Spleen (tissue), 11 donors: ENCODE data around the gene EGFR. TPM values are rescaled to one million over a fixed set of nuclear protein-coding genes. Genes with fewer than 3 reads are reported as not detected.

Experiments
- DNase-seq: peaks from one replicate; pipeline ENCODE4 v3.0.0-alpha.2; 2020
- H3K27ac ChIP-seq, 8 donors: fragments of 200-600 bp; sonication (generic) in 7 of 8; 1 replicate in 4 of 8; 2 replicates in 4 of 8; pipeline versions ENCODE4 v1.5.0 to v1.8.0; 2016 to 2021; ENCODE audit warnings: inconsistent platforms in 4 of 8, mild to moderate bottlenecking in 4 of 8, moderate library complexity in 1 of 8
- H3K27me3 ChIP-seq, 7 donors: fragments of 200-600 bp; sonication (generic) in 6 of 7; replicated peaks in 1 of 7; 1 replicate in 4 of 7; 2 replicates in 3 of 7; pipeline versions ENCODE4 v1.5.0 to v1.8.0; 2016 to 2021; ENCODE audit warnings: inconsistent platforms in 3 of 7, mild to moderate bottlenecking in 1 of 7
- H3K36me3 ChIP-seq, 6 donors: fragments of 200-600 bp; sonication (generic) in 5 of 6; 1 replicate in 4 of 6; 2 replicates in 2 of 6; pipeline versions ENCODE4 v1.5.0 to v1.8.0; 2016 to 2021; ENCODE audit warnings: inconsistent platforms in 2 of 6
- H3K4me1 ChIP-seq, 6 donors: fragments of 200-600 bp; sonication (generic) in 5 of 6; 1 replicate in 3 of 6; 2 replicates in 3 of 6; pipeline versions ENCODE4 v1.5.0 to v1.8.0; 2016 to 2021; ENCODE audit warnings: inconsistent platforms in 3 of 6
- H3K4me3 ChIP-seq, 8 donors: fragments of 200-600 bp; sonication (generic) in 7 of 8; 1 replicate in 4 of 8; 2 replicates in 4 of 8; pipeline versions ENCODE4 v1.5.0 to v1.8.0; 2016 to 2021; ENCODE audit warnings: inconsistent platforms in 4 of 8, mild to moderate bottlenecking in 4 of 8, moderate library complexity in 2 of 8
- H3K9me3 ChIP-seq, 8 donors: fragments of 200-600 bp; sonication (generic) in 7 of 8; 1 replicate in 4 of 8; 2 replicates in 4 of 8; pipeline versions ENCODE4 v1.5.0 to v1.8.0; 2016 to 2021; ENCODE audit warnings: inconsistent platforms in 4 of 8
- POLR2A ChIP-seq, 3 donors: fragments of 450-650 bp; IDR thresholded peaks; one replicate each; pipeline ENCODE4 v1.5.1; 2017; ENCODE audit warnings: antibody characterized with exemption in 3 of 3, mild to moderate bottlenecking in 1 of 3
- POLR2AphosphoS5 ChIP-seq, 3 donors: sonication (generic); formaldehyde crosslinking; IDR thresholded peaks; one replicate each; pipeline ENCODE4 v1.5.1; 2017; ENCODE audit warnings: antibody characterized with exemption in 3 of 3
- WGBS, 5 donors: extraction: QIAGEN DNeasy Blood & Tissue Kit in 3 of 5; methylation state at CpG; one replicate each; pipeline versions ENCODE4 v1.1.5 to v1.1.7; 2013 to 2018; 5-methylcytosine and 5-hydroxymethylcytosine counted together
- intact Hi-C: fragments of 100-400 bp; cut with DNase I; formaldehyde crosslinking; loops from one replicate; pipeline ENCODE4 v1.15.0; 2023; ENCODE audit warnings: low total_unique reads
- polyA plus RNA-seq, 3 donors: library from polyadenylated mRNA; stranded (reverse); fragments of 200-250 nt; gene quantifications; one replicate each; pipeline ENCODE4 v1.2.1, GENCODE V29; 2013
- total RNA-seq, 7 donors: library from RNA; depleted of rRNA in 3 of 7; stranded (reverse); fragments of >200 nt in 3 of 7; fragmentation: NEBNext Ultra II Directional in 4 of 7; extraction: Animal tissue kit (Norgen Biotek cat#: 25700) in 4 of 7; gene quantifications; one replicate each; pipeline versions ENCODE4 v1.1.0 to v1.2.1, GENCODE V29; 2016 to 2021
- TF ChIP-seq, protein P1 (sequence below), 11 experiments: fragments of 200-600 bp in 7 of 11; fragments of 450-650 bp in 4 of 11; sonication (generic) in 4 of 11; IDR thresholded peaks in 8 of 11; conservative IDR thresholded peaks in 3 of 11; 1 replicate in 7 of 11; 2 replicates in 4 of 11; pipeline versions ENCODE4 v1.4.0 to v1.8.0; 2016 to 2021; ENCODE audit warnings: antibody characterized with exemption in 11 of 11, inconsistent platforms in 4 of 11, mild to moderate bottlenecking in 1 of 11
- donor health status: healthy with polysubstance abuse.
- donor health status: DM: no; HTN: no; CAD: no; lungs with moderate emphysema.
- donor health status: DM: no; HTN: no; CAD: no.
- donor health status: Bipolar disorder and iron deficiency.
- donor health status: healthy.
- donor health status: DM: no; HTN: no; CAD: no.
- donor health status: DM: yes; HTN: yes; CAD: no.

The EGFR gene
- total and polyA plus RNA-seq, 10 donors: 1.1 to 35.2 (median 24.5) TPM

GRCh38 chr7:55122263-55122662 is 103.4 kb downstream of the EGFR start:
- WGBS, 5 donors: 75 to 88% (median 81%) methylated on average over 7 of the region's 7 CpGs
- H3K4me3 ChIP-seq: no peak overlapping the region
- TF ChIP-seq POLR2AphosphoS5 (IDR thresholded peaks at IDR 0.05) (no peak), POLR2A (IDR thresholded peaks at IDR 0.05) (no peak)
- TF ChIP-seq, protein P1, sequence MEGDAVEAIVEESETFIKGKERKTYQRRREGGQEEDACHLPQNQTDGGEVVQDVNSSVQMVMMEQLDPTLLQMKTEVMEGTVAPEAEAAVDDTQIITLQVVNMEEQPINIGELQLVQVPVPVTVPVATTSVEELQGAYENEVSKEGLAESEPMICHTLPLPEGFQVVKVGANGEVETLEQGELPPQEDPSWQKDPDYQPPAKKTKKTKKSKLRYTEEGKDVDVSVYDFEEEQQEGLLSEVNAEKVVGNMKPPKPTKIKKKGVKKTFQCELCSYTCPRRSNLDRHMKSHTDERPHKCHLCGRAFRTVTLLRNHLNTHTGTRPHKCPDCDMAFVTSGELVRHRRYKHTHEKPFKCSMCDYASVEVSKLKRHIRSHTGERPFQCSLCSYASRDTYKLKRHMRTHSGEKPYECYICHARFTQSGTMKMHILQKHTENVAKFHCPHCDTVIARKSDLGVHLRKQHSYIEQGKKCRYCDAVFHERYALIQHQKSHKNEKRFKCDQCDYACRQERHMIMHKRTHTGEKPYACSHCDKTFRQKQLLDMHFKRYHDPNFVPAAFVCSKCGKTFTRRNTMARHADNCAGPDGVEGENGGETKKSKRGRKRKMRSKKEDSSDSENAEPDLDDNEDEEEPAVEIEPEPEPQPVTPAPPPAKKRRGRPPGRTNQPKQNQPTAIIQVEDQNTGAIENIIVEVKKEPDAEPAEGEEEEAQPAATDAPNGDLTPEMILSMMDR (IDR thresholded peaks at IDR 0.05 in 8 of 11, conservative IDR thresholded peaks at IDR 0.05 in 3 of 11): no peak
- no peak overlapping the region for H3K27ac ChIP-seq
- peaks cover 0 to 13% (median 0%) of the 10 kb centered on the region in 6 donors for H3K4me1 ChIP-seq
- intact Hi-C loops: no loop called here
- H3K36me3 ChIP-seq: no peaks in the 10 kb centered on the region
- H3K9me3 ChIP-seq: no peaks in the 10 kb centered on the region
- H3K27me3 ChIP-seq: no peaks in the 10 kb centered on the region
- DNase-seq: no peak

GRCh38 chr7:55124989-55125875 is 106.4 kb downstream of the EGFR start:
- peaks cover 0 to 26% (median 0%) of the 10 kb centered on the region in 6 donors for H3K4me1 ChIP-seq
- no peaks in the 10 kb centered on the region for H3K36me3 ChIP-seq
- no peaks in the 10 kb centered on the region for H3K9me3 ChIP-seq
- H3K4me3 ChIP-seq: no peak overlapping the region
- H3K27ac ChIP-seq: no peak overlapping the region
- intact Hi-C loops: no loop called here
- no peak for TF ChIP-seq POLR2AphosphoS5 (IDR thresholded peaks at IDR 0.05)
- no peak for TF ChIP-seq POLR2A (IDR thresholded peaks at IDR 0.05)
- TF ChIP-seq, protein P1 (IDR thresholded peaks at IDR 0.05 in 8 of 11, conservative IDR thresholded peaks at IDR 0.05 in 3 of 11): no peak
- no peak for DNase-seq
- WGBS, 5 donors: 71 to 93% (median 89%) methylated on average over 12 of the region's 12 CpGs
- no peaks in the 10 kb centered on the region for H3K27me3 ChIP-seq

DNA sequence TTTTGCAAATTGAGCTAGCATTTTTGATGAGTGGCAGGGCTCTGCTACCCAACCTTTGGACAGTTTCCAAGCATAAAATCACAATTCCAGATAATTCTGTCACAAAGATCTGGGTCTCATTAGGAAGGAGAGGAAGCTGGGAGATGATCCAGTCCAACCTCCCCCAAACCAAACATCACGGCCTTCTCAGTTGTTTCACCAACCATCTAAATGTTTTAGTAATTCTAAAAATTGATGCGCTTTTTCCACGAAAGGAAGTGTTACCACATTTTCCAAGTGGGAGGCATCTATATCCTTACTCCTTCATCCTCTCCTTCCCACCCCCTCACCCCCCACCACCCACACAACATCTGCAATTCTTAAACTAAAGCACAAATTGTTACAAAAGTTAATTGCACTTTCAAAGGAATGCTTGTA is 108.3 kb downstream of the EGFR start:
- Histone ChIP-seq H3K27ac (peak overlapping the region in 4 of 8 donors; percentile 51 to 72 (median 66)), H3K4me1 (peaks cover 0 to 24% (median 0%) of the 10 kb centered on the region in 6 donors), H3K36me3 (no peaks in the 10 kb centered on the region), H3K27me3 (no peaks in the 10 kb centered on the region), H3K9me3 (no peaks in the 10 kb centered on the region), H3K4me3 (no peak overlapping the region)
- TF ChIP-seq POLR2A (IDR thresholded peaks at IDR 0.05) (no peak), POLR2AphosphoS5 (IDR thresholded peaks at IDR 0.05) (no peak)
- TF ChIP-seq, protein P1 (IDR thresholded peaks at IDR 0.05 in 8 of 11, conservative IDR thresholded peaks at IDR 0.05 in 3 of 11): no peak
- 64 to 87% (median 78%) methylated on average over 3 of the region's 3 CpGs for WGBS, 5 donors
- DNase-seq: no peak
- intact Hi-C loops: no loop called here

DNA sequence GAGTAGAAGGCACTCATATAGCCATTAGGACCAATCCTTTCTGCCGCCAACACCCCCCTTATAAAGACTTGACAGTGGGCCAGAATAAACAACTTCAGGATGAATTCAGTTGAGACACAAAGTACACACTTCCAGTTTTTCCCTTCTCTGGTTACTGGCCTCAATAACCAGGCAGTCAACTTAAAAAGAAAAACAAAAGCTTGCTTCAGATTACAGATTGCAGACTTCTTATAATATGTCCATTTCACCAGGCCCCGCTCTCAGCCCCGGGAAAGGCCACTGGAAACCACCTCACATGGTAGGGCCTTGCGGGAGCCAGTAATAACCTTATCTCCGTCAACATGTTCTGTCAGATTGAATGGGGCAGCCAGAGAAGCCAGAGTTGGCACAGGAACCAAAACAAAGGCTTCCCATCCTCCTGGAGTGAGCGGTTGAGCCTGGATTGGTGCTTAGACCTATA is 108.8 kb downstream of the EGFR start:
- Histone ChIP-seq H3K9me3 (no peaks in the 10 kb centered on the region), H3K36me3 (no peaks in the 10 kb centered on the region), H3K4me3 (no peak overlapping the region), H3K4me1 (peaks cover 0 to 24% (median 0%) of the 10 kb centered on the region in 6 donors), H3K27me3 (no peaks in the 10 kb centered on the region), H3K27ac (peak overlapping the region in 7 of 8 donors; percentile 49 to 72 (median 63))
- intact Hi-C loops: no loop called here
- no peak for DNase-seq
- no peak for TF ChIP-seq POLR2A (IDR thresholded peaks at IDR 0.05)
- no peak for TF ChIP-seq POLR2AphosphoS5 (IDR thresholded peaks at IDR 0.05)
- TF ChIP-seq, protein P1 (IDR thresholded peaks at IDR 0.05 in 8 of 11, conservative IDR thresholded peaks at IDR 0.05 in 3 of 11): no peak
- 46 to 65% (median 54%) methylated on average over 6 of the region's 6 CpGs for WGBS, 5 donors
